Erythroblast (primary cell): ENCODE measurements around the gene GDPD3.

Experiments used
- GATA1 ChIP-seq: IDR thresholded peaks from 2 replicates; pipeline ENCODE4 v1.6.1; 2011; ENCODE audit warnings: low read depth, mild to moderate bottlenecking, control low read depth, low read length, moderate library complexity
- POLR2A ChIP-seq: IDR thresholded peaks from 2 replicates; pipeline ENCODE4 v1.6.1; 2011; ENCODE audit warnings: mild to moderate bottlenecking, low read length

GRCh38 chr16:30067584-30067916 lies 45.8 kb downstream of the GDPD3 start:
- no peak for TF ChIP-seq POLR2A
- no peak for TF ChIP-seq GATA1
